HG02970 (cell line): Measurements from ENCODE around the gene RIC1.
"Not testable (repeated sequence)": the region's sequence is repeated elsewhere in the genome, so short reads cannot be mapped to it uniquely, and the experiment has no call there.

ENCODE experiments used
- ATAC-seq: cut with Tn5 transposase; IDR thresholded peaks from one replicate; pipeline ENCODE4 v1.9.1; 2021; ENCODE audit warnings: mild to moderate bottlenecking, moderate library complexity, moderate number of reproducible peaks; ENCODE audit not compliant: unreplicated experiment, low FRiP score

RIC1 gene, protein sequence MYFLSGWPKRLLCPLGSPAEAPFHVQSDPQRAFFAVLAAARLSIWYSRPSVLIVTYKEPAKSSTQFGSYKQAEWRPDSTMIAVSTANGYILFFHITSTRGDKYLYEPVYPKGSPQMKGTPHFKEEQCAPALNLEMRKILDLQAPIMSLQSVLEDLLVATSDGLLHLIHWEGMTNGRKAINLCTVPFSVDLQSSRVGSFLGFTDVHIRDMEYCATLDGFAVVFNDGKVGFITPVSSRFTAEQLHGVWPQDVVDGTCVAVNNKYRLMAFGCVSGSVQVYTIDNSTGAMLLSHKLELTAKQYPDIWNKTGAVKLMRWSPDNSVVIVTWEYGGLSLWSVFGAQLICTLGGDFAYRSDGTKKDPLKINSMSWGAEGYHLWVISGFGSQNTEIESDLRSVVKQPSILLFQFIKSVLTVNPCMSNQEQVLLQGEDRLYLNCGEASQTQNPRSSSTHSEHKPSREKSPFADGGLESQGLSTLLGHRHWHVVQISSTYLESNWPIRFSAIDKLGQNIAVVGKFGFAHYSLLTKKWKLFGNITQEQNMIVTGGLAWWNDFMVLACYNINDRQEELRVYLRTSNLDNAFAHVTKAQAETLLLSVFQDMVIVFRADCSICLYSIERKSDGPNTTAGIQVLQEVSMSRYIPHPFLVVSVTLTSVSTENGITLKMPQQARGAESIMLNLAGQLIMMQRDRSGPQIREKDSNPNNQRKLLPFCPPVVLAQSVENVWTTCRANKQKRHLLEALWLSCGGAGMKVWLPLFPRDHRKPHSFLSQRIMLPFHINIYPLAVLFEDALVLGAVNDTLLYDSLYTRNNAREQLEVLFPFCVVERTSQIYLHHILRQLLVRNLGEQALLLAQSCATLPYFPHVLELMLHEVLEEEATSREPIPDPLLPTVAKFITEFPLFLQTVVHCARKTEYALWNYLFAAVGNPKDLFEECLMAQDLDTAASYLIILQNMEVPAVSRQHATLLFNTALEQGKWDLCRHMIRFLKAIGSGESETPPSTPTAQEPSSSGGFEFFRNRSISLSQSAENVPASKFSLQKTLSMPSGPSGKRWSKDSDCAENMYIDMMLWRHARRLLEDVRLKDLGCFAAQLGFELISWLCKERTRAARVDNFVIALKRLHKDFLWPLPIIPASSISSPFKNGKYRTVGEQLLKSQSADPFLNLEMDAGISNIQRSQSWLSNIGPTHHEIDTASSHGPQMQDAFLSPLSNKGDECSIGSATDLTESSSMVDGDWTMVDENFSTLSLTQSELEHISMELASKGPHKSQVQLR (N-terminal part only)

DNA sequence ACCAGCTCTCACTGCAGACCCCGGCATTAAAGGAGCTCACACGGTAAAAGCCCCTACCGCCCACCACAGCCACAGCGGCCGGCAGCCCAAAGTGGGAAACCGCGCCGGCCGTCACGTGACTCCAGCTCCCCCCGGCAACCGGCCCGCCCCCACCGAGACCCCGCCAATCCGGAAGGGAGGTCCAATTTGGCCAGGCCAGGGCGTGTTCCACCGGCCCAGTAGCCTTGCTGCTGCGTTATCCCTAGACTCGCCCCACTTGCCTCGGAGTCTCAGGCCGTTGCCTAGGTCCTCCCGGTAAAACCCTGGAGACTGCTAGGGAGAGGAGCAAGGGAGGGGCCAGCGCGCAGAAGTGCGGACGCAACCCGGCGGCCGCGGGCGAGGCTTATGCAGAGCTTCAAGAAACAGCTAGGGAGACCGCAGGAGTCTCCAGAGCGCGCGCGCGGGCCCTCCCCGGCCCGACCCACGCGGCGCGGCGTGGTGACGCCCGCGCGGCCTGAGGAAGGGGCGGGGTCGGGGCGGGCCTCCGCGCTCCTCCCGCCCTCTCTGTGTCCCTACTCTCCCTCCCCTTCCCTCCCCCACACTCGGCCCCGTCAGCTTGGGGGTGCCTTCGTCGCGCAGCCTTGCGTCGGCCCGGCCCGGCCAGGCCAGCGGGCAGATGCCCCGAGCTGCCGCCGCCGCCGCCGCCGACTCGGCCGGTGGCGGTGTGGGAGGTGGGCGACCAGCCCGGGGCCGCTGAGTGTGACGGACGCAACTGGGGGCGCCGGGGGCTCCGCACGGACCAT, at the start of gene RIC1:
Gene RIC1, plus strand, starts transcription at position 578 of the 782 bp plus-strand sequence. Its CDS starts 203 bp downstream, at position 781.
- ATAC-seq: peak; percentile 64

DNA sequence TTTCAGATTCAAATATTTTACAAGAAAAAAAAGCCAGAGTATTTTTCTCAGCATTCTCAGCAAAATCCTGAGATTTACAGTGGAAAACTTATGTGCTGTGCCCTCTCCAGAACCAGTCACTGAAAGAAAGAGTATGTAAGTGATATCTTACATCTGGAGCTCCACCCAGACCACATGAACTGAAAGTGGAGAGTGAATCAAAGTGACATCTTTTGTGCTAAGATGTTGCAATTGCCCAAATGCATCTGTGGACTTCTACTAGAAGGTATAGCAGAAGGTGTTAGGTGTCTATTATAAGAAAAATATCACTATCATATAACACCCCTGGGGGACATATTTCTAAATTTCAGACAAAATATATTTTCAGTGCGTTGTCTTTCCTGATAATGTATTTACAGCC, 49.0 kb upstream of the RIC1 start:
- ATAC-seq: no peak

DNA sequence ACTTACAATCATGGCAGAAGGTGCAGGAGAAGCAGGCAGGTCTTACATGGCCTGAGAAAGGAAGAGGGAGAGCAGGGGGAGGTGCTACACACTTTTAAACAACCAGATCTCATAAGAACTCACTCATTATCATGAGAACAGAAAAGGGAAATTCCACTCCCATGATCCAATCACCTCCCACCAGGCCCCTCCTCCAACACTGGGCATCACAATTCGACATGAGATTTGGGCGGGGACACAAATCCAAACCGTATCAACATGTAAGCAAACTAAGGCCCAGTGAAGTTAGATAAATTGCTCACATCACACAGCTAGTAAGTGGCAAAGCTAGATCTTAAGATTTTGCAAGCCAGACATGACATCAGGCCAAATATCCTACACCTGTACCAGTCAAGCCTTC, 48.3 kb upstream of the RIC1 start:
- ATAC-seq: no peak

DNA sequence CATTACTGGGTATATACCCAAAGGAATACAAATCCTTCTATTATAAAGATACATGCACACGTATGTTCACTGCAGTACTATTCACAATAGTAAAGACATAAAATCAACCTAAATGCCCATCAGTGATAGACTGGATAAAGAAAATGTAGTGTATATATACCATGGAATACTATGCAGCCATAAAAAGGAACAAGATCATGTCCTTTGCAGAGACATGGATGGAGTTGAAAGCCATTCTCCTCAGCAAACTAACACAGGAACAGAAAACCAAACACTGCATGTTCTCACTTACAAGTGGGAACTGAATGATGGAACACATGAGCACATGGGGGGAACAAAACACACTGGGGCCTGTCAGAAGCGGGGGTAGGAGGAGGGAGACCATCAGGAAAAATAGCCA, 47.2 kb upstream of the RIC1 start:
- ATAC-seq: not testable (repeated sequence)

DNA sequence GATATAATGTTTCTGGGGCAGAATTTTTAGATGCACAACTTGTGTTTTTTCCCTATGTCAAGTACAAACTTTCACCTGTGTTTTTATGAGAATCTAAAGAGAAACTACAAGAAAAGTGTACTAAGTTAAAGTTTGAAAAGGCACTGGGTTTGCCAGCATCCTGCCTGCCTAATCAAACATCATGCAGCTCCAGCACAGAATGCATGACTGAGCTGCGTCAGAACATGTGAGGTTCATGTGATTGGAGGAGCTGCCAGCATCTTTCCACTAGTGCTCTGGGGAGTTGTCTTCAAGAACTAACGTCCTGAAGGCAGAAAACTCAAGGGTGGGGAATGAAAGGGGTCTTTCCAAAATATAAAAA, 46.1 kb upstream of the RIC1 start:
- peak; percentile 58 for ATAC-seq

DNA sequence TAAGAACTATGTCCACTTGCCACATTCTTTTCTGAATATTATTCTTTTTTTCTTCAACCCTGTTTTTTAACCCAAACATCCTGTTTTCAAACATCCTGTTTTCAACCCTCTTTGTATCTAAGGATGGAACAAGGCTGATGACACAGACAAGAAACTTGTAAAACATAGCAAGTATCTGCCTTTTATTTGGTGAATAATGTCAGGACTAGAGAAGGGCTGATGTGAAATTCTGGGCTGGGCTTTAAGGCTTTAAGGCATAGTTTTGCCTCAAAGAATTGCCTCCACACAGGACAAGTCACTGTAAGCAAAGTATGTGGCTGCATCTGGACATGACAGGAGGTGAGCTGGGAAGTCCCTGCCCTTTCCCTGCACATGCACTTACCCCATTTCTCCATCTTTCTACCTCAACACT, 42.5 kb upstream of the RIC1 start:
- no peak for ATAC-seq

DNA sequence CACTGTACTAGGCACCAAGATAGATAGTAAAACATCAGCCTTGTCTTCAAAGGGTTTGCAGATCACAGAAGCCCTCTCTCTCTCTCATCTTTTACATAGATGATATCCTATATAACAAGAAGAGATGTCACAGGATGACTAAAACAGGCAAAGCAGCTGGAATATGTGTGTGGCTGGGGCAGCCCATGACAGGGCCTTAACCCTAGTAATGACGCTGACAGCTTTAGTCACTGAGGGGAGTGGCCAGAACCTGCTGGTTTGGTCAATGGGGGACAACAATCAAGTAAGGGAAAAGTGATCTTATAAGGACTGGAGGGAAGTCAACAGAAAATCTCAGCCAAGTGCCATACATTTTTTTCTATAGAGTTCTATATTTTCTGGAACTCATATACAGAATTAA, 41.9 kb upstream of the RIC1 start:
- no peak for ATAC-seq

DNA sequence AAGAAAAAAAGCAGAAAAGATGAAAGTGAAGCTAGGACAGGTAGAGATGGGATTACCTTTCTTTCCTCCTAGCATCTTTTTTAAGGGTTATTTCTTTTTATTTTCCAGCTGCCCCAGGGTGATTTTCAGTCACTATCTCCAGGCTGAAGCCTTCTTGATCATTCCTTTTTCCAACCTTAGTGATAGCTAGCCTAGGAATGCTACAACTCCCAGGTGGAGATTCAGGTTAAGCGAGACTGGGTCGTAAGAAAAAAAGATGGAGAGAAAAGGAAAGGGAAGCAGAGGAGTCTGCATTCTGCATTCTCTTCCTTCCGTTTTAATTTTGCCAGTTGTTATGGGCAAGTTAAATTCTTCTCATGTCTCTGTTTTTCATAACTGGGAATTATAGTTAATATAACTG, 36.7 kb upstream of the RIC1 start:
- ATAC-seq: no peak

DNA sequence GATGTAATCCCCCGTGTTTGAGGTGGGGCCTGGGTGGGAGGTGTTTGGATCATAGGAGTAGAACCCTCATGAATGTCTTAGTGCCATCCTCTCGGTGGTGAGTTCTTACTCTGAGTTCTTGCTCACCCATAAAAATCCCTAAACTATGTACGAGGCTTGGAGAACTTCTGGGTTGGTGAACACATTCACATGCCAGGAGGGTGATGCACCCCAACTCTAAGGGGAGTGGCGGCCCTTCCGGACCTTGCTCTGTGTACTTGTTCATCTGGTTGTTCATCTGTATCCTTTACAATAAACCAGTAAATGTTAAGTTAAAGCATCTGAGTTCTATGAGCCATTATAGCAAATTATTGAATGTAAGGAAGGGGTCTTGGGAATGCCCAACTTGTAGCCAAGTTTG, 36.0 kb upstream of the RIC1 start:
- no peak for ATAC-seq

DNA sequence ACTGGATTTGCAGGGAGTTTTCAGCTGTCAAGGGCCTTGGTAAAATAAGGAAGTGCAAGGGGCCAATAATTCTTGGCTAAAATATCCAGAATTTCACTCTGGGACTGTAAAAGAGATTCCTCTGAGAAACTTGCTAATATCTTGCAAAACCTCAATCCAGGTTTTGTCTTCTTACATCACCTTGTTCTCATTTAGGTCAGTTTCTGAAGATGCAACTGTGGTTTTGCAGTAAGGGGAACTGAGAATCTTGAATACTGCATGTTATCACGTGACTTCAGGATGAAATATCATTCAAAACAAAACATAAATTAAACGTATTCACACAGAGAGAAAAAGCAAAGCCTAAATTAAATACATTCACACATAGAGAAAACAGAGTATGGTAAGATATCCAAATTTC, 35.0 kb upstream of the RIC1 start:
- ATAC-seq: peak; percentile 52

DNA sequence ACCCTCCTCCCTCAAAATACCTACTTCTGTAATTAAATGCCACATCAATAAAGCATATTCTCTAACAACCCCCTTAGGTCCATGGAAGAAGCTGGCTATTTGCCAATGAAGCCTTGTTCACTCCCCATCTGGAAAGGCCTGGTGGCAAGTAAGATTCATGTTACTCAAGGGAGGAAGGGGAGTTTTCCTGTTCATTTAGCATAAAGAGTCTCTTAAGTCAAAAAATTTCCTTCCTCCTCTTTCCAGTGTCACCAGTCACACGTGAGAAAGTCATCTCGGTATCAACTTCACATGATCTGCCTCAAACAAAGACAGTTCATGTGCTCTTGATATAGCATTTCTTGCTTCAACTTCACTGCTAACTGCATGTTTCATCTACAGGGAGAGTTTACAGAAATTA, 32.7 kb upstream of the RIC1 start:
- no peak for ATAC-seq

DNA sequence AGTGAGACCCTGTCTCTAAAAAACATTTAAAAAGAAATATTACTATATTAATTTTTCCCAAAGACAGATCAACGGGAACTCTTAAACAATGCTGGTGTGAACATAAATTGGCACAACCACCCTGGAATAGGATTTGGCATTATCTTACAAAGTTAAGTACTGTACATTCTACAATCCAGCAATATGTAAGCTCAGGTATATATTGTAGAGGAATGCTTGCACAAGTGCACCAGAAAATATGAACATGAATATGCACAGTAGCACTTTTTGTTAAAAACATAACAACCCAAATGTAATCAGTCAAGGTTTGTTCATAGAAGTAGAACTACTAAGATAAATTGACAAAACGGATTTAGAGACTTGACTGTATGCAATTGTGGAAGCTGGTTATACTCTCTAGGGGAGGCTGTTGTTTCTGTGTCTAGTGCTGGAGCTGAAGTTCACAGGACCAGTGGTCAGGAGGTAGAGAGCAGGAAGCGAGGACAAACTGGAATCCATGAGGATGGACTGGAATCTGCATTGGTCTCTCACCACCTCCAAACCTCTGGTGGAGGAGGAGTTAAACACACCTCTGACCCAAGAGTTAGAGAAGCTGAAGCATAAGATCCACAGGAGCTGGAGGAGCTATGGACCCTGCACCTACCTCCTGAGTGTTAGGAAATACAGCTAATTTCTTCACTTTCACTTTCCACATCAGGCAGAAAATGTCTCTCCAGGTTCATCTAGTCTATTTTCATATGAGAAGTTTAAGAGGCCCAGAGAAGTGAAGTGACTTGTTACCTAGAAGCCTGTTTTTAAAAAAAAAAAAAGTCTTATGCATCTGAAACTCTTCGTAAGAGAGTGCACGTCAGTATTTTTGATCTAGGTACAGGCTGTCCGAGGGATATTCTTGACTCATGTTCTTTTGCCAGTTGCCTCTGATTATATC, 20.3 kb upstream of the RIC1 start:
- ATAC-seq: no peak

DNA sequence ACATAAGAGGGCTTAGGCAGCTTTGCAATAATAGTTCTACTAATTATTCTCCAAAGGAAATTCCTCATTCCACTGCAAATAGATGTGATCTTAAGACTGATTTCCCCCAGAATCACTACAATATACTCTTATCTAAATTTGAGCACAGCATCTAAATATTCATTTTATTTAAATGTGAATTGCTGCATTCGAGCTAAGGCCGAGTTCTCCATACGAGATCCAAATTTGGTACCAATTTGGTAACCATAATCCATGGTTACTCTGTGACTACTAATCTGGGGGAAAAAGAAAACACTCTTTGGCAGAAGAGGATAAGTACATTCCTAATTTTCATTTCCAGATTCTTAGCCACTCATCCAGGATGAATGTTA, 19.7 kb upstream of the RIC1 start:
- no peak for ATAC-seq

DNA sequence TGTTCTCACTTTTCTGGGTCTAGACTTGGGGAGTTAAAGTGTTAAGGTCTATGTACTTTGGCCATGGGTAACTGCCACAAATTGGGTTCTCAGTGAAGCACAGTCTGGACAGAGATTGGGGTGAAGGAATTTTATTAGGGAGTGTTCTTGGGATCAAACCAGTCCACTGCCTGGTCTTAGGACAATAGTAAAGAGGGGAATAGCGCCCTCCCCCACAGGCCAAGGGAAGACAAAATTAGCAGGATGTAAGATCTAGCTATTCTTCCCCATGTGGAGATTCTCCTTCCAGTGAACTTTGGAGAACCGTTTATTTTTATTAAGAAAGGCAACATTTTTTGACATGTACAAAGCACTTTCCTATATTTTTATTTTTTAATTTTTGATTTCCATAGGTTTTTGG, 18.4 kb upstream of the RIC1 start:
- ATAC-seq: no peak

DNA sequence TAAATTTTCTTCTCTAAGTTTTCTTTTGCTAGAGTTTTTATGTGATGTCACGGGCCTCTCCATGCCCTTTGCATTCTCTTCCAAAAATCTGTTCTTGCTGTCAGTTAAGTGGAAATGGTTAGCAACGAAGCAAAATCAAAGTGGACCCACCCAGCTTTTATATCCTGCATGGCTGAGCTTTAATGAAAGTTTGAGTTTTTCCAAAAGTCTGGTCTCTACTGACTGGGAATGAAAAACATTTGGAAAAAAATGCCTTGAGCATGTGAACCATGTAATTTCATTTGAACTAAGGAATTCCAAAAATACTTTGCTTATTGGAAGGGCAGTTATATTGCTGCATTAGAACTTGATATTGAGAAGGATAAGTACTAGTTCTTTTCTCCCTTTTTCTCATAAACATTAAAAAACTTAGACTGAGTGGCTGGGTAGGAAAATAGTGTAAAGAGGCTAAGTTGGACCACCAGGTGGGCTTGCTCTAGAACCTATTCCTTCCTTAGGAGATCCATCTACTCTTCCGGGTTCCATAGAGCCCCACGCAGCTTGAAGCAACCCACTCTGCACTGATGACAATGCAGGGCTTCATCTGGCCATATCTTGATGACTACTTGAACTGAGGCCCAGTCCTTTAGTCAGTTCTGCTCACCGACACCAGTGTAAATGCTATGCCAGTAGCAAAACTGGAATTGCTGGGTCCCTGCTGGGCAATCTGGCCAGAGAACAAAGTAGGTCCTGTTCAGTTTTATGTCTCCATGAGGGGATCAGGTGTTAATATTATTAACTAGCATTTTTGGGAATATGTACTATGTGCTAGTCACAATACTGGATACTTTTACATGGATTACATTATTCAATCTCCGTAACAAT, 17.4 kb upstream of the RIC1 start:
- ATAC-seq: no peak

DNA sequence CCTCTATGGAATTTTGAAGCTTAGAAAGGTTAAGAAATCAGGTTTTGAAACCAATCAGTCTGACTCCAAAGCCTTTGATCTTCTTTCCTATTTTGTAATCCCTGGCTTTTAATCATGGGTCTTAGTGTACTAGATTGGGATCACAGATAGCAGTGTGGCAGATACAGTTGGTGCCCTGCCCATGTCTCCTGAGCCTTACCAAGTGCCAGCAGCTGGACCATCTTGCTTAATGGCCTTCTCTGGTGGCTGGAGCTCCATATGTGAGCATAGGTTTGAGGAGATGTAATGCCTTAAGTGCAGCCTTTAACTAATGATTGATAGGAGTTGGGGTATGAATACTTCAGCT, 16.7 kb upstream of the RIC1 start:
- ATAC-seq: no peak

DNA sequence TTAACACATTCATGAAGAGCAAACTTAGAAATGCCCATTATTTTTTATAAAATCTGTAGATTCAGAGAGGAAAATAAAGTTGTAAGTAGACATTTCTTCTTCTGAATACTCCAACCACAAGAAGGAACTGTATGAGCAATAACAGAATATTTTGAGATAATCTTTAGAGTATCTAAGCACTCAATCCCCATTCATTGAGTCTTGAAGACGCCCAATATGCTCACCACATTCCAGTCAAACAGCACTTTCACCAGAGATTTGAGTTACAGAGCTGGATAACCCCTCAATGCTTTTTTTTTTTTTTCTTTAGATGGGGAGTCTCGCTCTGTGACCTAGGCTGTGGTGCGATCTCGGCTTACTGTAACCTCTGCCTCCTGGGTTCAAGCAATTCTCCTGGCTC, 14.7 kb upstream of the RIC1 start:
- no peak for ATAC-seq

DNA sequence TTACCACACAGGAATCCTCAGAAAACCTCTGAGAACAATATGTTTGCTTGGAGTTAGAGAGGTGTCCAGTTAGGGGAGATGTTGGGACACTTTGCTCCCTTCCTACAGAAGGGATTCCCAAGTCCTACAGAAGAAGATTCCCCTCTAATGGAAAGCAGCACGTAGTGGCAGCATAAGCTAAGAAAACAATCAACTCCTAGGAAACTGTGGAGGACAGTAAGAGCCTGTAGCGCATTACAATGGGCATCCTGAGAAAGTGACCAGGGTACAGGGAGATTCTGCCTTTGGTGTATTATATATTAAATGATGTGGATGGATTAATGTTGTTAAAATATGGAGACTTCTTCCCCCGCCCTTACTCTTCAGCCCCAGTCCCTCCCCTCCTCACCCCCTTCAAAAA, 13.9 kb upstream of the RIC1 start:
- no peak for ATAC-seq
